Cerebellar nuclear complex (tissue), 1 donor: ENCODE measurements around the gene RLN3.
A peak's percentile ranks its signal among the peaks of the same experiment; 100 is the strongest.
"Not testable (repeated sequence)": the region's sequence is repeated elsewhere in the genome, so short reads cannot be mapped to it uniquely, and the experiment has no call there.

ENCODE experiments used
- DNase-seq, 2 experiments: peaks; one replicate each; lab custom pipeline; 2025; lab: John Stamatoyannopoulos, UW

RLN3 gene

GRCh38 chr19:13995017-13995728, 32.8 kb upstream of the RLN3 start:
- DNase-seq, result peak in 1 of 2 experiments; percentile 77

GRCh38 chr19:13995878-13996765, 31.8 kb upstream of the RLN3 start:
- DNase-seq, result no peak

- DNase-seq, result peak in 1 of 2 experiments; percentile 39
These were observed 30.9 kb upstream of the RLN3 start for GRCh38 chr19:13996928-13997630.

- DNase-seq, result no peak
These were observed 30.4 kb upstream of the RLN3 start for GRCh38 chr19:13997631-13997962.

- DNase-seq, result no peak
These were observed 29.5 kb upstream of the RLN3 start for GRCh38 chr19:13998426-13998825.

- no peak for DNase-seq
These were observed 28.9 kb upstream of the RLN3 start for GRCh38 chr19:13999085-13999484.

GRCh38 chr19:14000691-14001375, 27.1 kb upstream of the RLN3 start:
- DNase-seq, result no peak

GRCh38 chr19:14002571-14003250, 25.2 kb upstream of the RLN3 start:
- DNase-seq, result no peak

- no peak for DNase-seq
These were observed 24.5 kb upstream of the RLN3 start for GRCh38 chr19:14003251-14004055.

- DNase-seq, result no peak
These were observed 23.2 kb upstream of the RLN3 start for GRCh38 chr19:14004619-14005348.

- peak in 1 of 2 experiments; percentile 52 for DNase-seq
These were observed 22.4 kb upstream of the RLN3 start for GRCh38 chr19:14005349-14006084.

- DNase-seq, result peak; percentile 97 to 99
These were observed 21.7 kb upstream of the RLN3 start, which contains the start of gene RFX1 for GRCh38 chr19:14006085-14006765. RFX1 (minus strand) TSS chr19:14006320; CDS start chr19:13993843, 12,477 bp downstream.

GRCh38 chr19:14006766-14007562, 21.0 kb upstream of the RLN3 start:
- DNase-seq, result no peak

- no peak for DNase-seq
These were observed 15.5 kb upstream of the RLN3 start for GRCh38 chr19:14012378-14012915.

GRCh38 chr19:14015524-14016035, 12.4 kb upstream of the RLN3 start:
- no peak for DNase-seq

GRCh38 chr19:14019100-14019499, 8.8 kb upstream of the RLN3 start:
- DNase-seq, result no peak

- not testable (repeated sequence) for DNase-seq
These were observed 8.2 kb upstream of the RLN3 start for GRCh38 chr19:14019739-14020138.
